ENCODE measurements around the gene CDO1.

CDO1 gene

GRCh38 chr5:115778417-115778816 is 38.0 kb downstream of the CDO1 start:
- DNase-seq, result no peak

- DNase-seq, result no peak
These were observed 39.5 kb downstream of the CDO1 start for GRCh38 chr5:115776989-115777388.

GRCh38 chr5:115775999-115776398 is 40.5 kb downstream of the CDO1 start:
- DNase-seq, result no peak

- no peak for DNase-seq
These were observed 41.8 kb downstream of the CDO1 start for GRCh38 chr5:115774684-115775083.

- DNase-seq, result no peak
These were observed 43.6 kb downstream of the CDO1 start for GRCh38 chr5:115772731-115773475.

GRCh38 chr5:115770466-115770865 is 46.0 kb downstream of the CDO1 start:
- DNase-seq, result no peak

- no peak for DNase-seq
These were observed 49.0 kb downstream of the CDO1 start for GRCh38 chr5:115767424-115767823.

GRCh38 chr5:115766608-115767007 is 49.9 kb downstream of the CDO1 start:
- DNase-seq, result no peak

- no peak for DNase-seq
These were observed 58.1 kb downstream of the CDO1 start for GRCh38 chr5:115758356-115758755.

GRCh38 chr5:115755675-115756074 is 60.8 kb downstream of the CDO1 start:
- no peak for DNase-seq
